DND-41 (cell line): ENCODE data around the gene DEXI.
A peak's percentile ranks its signal among the peaks of the same experiment; 100 is the strongest.

Experiments used
- CTCF ChIP-seq: IDR thresholded peaks from 2 replicates; pipeline ENCODE4 v1.5.1; 2012; ENCODE audit warnings: borderline replicate concordance, low read length, moderate library complexity, mild to moderate bottlenecking; ENCODE audit not compliant: poor library complexity, severe bottlenecking; ENCODE audit errors: extremely low read depth
- EZH2 ChIP-seq: IDR thresholded peaks from 3 replicates; pipeline ENCODE4 v1.6.1; 2012; ENCODE audit warnings: borderline replicate concordance, low read depth, mild to moderate bottlenecking, moderate library complexity, low read length, inconsistent platforms; ENCODE audit not compliant: severe bottlenecking

DNA sequence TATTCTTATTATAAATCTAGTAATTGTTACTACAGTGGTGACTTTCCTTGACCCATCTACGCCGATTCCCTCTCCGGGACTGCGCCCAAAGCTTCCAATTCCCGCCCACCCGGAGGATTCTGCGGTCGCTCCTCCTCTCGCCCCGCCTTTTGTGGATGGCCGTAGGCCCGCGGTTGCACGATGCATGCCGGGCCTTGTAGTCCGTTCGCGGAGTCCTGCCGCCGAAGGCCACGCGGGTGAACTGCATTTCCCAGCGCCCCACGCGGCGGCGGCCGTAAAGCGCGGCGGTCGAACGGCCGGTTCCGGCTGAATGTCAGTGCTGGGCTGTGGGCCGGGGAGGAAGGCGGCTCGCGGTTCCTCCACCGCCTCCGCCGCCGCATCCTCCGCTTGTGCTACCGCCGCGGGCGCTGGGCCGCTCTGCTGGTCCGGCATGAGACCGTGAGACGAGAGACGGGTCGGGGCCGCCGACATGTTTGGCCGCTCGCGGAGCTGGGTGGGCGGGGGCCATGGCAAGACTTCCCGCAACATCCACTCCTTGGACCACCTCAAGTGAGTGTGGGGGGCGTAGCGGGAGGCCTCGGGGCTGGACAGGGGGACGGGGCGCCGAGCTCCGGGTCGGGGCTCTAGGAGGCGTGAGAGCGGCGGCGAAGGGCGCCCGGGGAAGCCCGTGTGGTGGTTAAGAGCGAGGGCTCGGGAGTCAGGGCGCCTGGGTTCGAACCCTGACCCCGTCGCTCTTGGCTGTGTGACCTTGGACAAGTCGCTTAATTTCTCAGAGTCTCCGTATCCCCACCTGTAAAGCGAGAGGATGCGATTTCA, 2.2 kb upstream of the DEXI start, which contains the start of gene CLEC16A:
- peak; percentile 3 for TF ChIP-seq CTCF
- TF ChIP-seq EZH2 = no peak
